SH-SY5Y (cell line): ENCODE data around the gene IQGAP1.

Source experiments
- GATA2 ChIP-seq: IDR thresholded peaks from 2 replicates; pipeline ENCODE4 v1.6.1; 2011; ENCODE audit warnings: mild to moderate bottlenecking, low read depth, low read length
- GATA3 ChIP-seq: IDR thresholded peaks from 2 replicates; pipeline ENCODE4 v1.6.1; 2011; ENCODE audit warnings: low read depth, mild to moderate bottlenecking, low read length, moderate library complexity

- no peak for TF ChIP-seq GATA3
- TF ChIP-seq GATA2 = no peak
These were observed 140.9 kb downstream of the IQGAP1 start for GRCh38 chr15:90529011-90529370.
